ENCODE measurements around the gene IFIT2. TPM values are rescaled to one million over a fixed set of nuclear protein-coding genes. Genes with fewer than 3 reads are reported as not detected.

IFIT2 gene
- total RNA-seq, 1 experiment from 2014 or later = 31.6 TPM

GRCh38 chr10:89310056-89310893 lies 8.4 kb downstream of the IFIT2 start:
- Histone ChIP-seq H3K27me3 (ENCODE audit: control insufficient read depth, insufficient read depth, low read length) (no peaks in the 10 kb centered on the region), H3K4me1 (ENCODE audit: control insufficient read depth, insufficient read depth, low read length) (0 out of 2 replicates have a peak, but pooled peaks cover 5% of the 10 kb centered on the region), H3K36me3 (ENCODE audit: control insufficient read depth, insufficient read depth, low read length) (no peaks in the 10 kb centered on the region), H3K9me3 (ENCODE audit: control insufficient read depth, insufficient read depth, low read depth, low read length) (no peaks in the 10 kb centered on the region), H3K27ac (ENCODE audit: low read length) (peak overlapping the region; percentile 25; the same call in 1 of the 2 replicates), H3K4me3 (ENCODE audit: low read depth in 2 of 2, low read length in 2 of 2) (no peak overlapping the region)
- CTCF ChIA-PET = no interaction called here
- no TSS peak for BruUV-seq (replicated peaks)
- POLR2A ChIA-PET = no interaction called here
- ATAC-seq (peak; percentile 49), DNase-seq (ENCODE audit: low read depth, low spot score) (no peak)
- intact Hi-C loops (cut with micrococcal nuclease; ENCODE audit: unreplicated experiment) (no loop called here), in situ Hi-C loops (cut with HindIII; ENCODE audit: low pct_unique_long_range_greater_than_20kb, low sequenced_read_pairs) (no loop called here)
- TF ChIP-seq TCF7L2 (IDR thresholded peaks at IDR 0.05; ENCODE audit: low read depth, low read length) (no peak), POLR2AphosphoS5 (IDR thresholded peaks at IDR 0.05; ENCODE audit: low read depth, low read length) (no peak), REST (IDR thresholded peaks at IDR 0.05; ENCODE audit: insufficient read depth in 1 of 2, low read depth in 2 of 2, low read length in 1 of 2) (no peak), CTCF (IDR thresholded peaks at IDR 0.05) (no peak), SIN3A (IDR thresholded peaks at IDR 0.05; ENCODE audit: borderline replicate concordance, insufficient read depth, low read depth, low read length) (no peak)

- no peaks in the 10 kb centered on the region for H3K9me3 ChIP-seq (ENCODE audit: control insufficient read depth, insufficient read depth, low read depth, low read length)
- CTCF ChIA-PET = no interaction called here
- POLR2A ChIA-PET = no interaction called here
These were observed 11.1 kb downstream of the IFIT2 start for GRCh38 chr10:89312973-89313372.

More at GRCh38 chr10:89312973-89313372, 11.1 kb downstream of the IFIT2 start:
- no peak for ATAC-seq
- no peak for DNase-seq (ENCODE audit: low read depth, low spot score)
- Histone ChIP-seq H3K4me3 (ENCODE audit: low read depth in 2 of 2, low read length in 2 of 2) (no peak overlapping the region), H3K36me3 (ENCODE audit: control insufficient read depth, insufficient read depth, low read length) (no peaks in the 10 kb centered on the region), H3K27ac (ENCODE audit: low read length) (no peak overlapping the region), H3K4me1 (ENCODE audit: control insufficient read depth, insufficient read depth, low read length) (0 out of 2 replicates have a peak, but pooled peaks cover 5% of the 10 kb centered on the region), H3K27me3 (ENCODE audit: control insufficient read depth, insufficient read depth, low read length) (no peaks in the 10 kb centered on the region)
- intact Hi-C loops (cut with micrococcal nuclease; ENCODE audit: unreplicated experiment) = no loop called here
- BruUV-seq (replicated peaks) = no TSS peak
- in situ Hi-C loops (cut with HindIII; ENCODE audit: low pct_unique_long_range_greater_than_20kb, low sequenced_read_pairs) = no loop called here
- TF ChIP-seq TCF7L2 (IDR thresholded peaks at IDR 0.05; ENCODE audit: low read depth, low read length) = no peak
- TF ChIP-seq REST (IDR thresholded peaks at IDR 0.05; ENCODE audit: insufficient read depth in 1 of 2, low read depth in 2 of 2, low read length in 1 of 2) = no peak
- no peak for TF ChIP-seq CTCF (IDR thresholded peaks at IDR 0.05)
- no peak for TF ChIP-seq SIN3A (IDR thresholded peaks at IDR 0.05; ENCODE audit: borderline replicate concordance, insufficient read depth, low read depth, low read length)
- TF ChIP-seq POLR2AphosphoS5 (IDR thresholded peaks at IDR 0.05; ENCODE audit: low read depth, low read length) = no peak
